NCI-H2196 (cell line): ENCODE results near the gene ULBP1.
"Not testable (repeated sequence)": the region's sequence is repeated elsewhere in the genome, so short reads cannot be mapped to it uniquely, and the experiment has no call there.

Experiments
- DNase-seq: peaks from one replicate; lab custom pipeline; 2025; ENCODE audit not compliant: unreplicated experiment; lab: John Stamatoyannopoulos, UW

The ULBP1 gene

DNA sequence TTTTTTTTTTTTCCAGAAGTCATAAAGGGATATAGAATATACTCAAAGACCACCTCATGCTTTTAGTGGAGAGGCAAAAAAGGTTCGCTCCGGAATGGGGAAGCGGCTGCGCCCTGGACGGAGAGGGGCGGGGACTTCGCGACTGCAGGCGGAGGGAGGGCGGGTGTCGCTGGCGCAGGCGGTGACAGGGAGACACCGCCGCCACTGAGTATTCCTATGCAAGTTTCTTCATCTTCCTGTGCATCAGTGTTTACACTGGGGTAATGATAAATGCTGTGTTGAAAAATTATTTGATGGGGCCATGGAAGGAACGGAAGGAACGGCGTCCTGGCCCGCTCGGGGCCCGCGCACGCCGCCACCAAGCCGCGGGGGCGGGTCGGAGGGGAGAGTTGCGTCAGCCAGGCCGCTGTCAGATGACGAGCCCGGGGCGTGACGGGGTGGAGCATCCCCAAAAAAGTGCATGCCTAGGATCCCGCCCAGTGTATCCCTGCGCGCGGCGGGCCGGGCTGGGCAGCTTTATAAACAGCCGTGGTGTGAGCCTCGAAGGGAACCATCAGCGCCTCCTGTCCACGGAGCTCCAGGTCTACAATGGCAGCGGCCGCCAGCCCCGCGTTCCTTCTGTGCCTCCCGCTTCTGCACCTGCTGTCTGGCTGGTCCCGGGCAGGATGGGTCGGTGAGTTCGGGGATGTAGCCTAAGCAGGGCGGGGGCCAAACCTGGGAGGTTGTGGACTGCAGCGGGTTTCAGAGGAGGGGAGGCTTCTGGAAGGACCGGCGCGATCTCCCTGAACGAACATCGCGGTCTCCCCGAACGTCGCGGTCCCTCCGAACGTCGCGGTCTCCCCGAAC, at the start of gene ULBP1:
Gene ULBP1 (plus strand): TSS at position 482 of the 846 bp plus-strand sequence. CDS start 107 bp downstream, at position 589.
- peak; percentile 80 for DNase-seq

DNA sequence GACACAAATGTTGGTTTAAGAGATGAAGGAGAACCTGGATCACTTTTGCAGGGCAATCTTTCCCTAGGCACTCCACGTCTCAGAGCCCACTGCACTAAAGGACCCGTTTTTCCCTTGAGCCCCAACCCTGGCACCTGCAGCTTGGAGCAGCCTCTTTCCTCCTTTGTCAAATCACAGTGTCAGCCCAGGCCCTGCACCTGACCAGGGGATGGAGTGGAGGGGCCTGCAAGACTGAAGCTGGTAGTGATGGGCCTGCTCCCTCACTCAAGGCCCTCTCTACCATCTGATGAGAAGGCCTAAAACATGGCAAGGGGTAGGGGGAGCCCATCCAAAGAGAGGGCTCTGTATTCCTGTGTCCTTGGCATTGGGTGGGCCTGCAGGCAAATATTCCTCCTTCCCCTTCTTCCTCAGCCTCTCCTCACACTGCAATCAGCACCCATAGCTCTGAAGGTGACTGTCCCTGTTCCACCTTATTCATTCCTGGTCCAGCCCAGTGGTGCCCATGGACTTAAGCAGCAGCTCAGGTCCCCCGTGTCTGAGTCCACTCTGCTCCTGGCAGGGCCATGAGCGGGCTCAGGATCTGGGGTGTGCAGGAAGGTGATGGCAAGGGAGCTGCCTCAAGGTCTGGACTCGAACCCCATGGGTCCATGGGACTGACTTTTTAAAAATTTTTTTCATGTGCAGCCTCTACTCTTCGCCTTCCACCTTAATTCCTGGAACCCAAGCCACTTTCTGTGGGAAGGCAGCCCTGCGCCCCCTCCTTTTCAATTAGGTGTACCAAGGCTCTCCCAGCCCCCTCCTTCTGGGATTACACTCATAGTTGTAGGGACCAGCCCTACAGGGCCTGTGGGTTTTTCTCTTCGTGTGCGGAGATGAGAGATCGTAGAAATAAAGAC, 47.5 kb upstream of the ULBP1 start:
- DNase-seq = no peak

DNA sequence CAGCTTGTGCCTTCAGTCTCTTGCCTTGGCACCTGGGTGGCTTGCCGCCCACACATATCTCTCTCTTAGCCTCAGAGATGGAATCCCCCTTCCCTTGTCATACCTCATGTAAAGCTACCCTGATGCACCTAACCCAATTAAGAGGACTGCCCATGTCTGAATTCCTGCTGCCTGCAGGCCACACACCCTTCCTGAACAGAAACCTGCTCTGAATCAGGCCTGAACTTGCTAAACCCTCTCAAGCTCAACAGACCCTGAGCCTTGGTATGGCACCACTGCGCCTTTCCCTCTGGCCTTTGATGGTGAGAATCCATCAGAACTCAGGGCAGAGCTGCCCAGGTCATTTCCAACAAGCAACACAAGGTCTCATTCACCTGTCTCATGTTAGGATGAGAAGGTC, 46.1 kb upstream of the ULBP1 start:
- DNase-seq = no peak

- DNase-seq = no peak
Measured at GRCh38 chr6:149918151-149918905, 45.4 kb upstream of the ULBP1 start.

DNA sequence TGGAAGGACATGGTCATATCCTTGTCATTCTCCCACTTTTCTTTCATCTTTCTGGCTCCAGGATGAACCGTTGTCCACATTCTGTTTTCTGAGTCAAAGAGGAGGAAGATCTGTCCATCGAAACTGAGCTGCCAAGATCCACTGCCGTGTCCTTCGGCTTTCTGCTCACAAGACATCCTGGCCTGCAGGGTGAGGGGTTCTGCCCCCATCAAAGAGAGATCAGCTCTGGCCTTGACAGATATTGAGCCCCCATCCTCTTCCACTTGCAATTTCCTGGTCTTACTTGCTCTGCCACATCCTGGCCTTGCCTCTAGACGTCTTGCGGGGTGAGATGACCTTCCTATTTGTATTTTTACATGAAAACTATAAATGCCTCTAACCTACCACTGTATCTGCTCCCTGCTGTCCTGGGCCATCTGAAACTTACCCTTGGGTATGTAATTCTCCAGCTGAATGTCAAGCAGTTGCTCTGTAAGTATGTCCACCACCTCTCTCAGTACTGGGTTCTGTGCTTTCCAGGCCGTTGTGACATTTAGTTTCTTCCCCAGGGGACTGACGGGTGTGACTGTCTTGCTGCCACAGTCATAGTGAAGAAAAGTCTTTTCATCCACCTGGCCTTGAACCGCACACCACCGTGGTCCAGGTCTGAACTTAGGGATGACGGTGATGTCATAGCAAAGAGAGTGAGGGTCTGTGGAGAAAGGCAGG, 44.5 kb upstream of the ULBP1 start:
- DNase-seq = not testable (repeated sequence)

DNA sequence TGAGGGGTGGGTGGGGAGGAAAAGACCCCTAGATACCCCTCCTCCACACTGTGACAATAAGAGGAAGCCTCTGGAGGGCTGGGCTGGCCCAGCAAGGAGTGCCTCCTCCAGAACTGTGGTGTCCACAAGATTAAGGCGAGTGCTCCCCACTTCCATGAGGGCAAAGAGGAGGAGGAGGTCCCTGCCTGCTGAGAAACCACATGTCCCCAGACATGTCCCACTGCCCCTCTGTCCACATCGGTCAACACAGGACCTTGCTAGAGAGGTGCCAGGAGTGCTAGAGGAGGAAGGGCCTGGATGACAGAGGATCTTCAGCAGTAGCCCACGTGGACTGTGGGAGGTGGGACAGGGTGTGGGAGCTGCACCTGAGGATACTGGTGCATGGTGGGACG, 43.9 kb upstream of the ULBP1 start:
- DNase-seq = no peak

- DNase-seq = no peak
Measured at GRCh38 chr6:149921361-149921760, 42.4 kb upstream of the ULBP1 start.

- not testable (repeated sequence) for DNase-seq
Measured at GRCh38 chr6:149922091-149922490, 41.7 kb upstream of the ULBP1 start.

DNA sequence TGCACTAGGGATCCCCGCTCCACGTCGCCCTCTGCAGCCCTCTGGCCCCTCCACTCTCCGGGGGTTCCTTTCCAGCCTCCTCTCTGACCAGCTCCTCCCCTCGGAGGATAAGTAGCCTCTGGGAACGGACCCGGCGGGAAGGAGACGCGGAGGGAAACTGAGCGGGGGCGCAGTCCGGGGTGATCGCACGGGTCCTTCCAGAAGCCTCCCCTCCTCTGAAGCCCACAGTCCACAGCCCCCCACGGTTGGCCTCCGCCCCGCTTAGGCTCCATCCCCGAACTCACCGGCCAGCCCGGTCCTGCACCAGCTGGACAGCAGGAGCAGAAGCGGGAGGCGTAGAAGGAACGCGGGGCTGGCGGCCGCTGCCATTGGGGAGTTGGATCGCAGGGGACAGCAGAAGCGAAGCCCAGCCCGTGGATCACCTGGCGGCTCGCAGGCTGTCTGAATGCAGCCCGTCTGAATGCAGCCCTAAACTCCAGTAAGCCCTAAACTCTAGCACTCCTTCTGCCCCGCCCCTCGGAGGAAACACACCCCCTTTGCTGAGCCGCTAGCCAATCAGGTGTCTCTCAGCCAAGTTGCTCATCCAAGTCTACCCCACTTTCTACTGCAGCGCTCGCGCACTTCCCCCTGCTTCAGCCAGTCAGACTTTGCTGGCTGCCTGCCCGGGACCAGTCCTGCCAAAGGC, 41.0 kb upstream of the ULBP1 start, which contains the start of gene RAET1G:
Gene RAET1G (minus strand): TSS at position 480 of the 685 bp plus-strand sequence. CDS start 111 bp downstream, at position 369.
- peak; percentile 59 for DNase-seq

- no peak for DNase-seq
Measured at GRCh38 chr6:149923327-149923986, 40.3 kb upstream of the ULBP1 start.

DNA sequence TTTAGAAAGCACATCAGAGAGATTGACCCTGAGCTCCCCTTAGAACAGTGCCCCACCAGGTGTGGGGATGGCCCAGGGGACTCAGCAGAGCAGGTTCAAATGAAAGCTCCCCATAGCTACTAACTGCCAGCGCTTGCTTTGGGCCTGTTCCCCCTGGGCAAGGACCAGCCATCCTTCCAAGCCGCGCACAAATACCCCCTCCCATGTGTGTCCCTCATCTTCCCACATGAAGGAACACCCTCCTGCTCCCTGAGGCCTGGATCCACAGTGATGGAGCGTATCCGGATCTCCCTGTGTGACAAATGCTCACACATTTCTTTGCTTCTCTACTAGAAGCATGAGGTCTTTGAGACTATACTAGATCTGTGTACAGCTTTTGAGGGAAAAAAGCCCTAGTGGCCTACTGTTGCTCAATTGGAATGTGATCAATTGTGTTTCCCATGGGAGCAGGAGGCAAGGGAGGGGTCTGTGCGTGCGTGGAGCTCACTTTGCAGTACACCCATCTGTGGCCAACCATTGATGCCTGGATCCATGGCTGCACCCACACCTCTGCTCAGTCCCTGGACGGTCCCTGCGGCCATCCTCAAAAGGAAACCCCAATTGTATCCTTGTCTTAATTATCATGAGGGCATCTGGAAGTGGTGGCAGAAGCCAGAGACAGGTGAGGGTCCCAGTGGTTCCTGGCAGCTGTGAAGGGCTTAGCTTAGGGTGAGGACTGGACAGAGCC, 39.4 kb upstream of the ULBP1 start:
- DNase-seq = no peak

DNA sequence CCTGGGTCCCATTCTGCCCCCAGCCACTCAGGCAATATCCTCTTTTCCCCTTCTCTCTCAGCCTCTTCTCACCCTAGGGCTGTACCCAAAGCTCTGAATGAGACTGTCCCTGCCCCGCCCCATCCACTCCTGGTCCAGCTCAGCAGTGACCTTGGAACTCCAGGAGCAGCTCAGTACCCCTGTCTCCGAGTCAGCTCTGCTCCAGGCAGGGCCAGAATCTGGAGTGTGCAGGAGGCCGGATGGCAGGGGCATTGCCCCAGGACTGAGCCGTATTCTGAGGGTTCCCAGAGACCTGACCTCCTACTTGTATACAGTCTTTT, 38.9 kb upstream of the ULBP1 start:
- DNase-seq = no peak

DNA sequence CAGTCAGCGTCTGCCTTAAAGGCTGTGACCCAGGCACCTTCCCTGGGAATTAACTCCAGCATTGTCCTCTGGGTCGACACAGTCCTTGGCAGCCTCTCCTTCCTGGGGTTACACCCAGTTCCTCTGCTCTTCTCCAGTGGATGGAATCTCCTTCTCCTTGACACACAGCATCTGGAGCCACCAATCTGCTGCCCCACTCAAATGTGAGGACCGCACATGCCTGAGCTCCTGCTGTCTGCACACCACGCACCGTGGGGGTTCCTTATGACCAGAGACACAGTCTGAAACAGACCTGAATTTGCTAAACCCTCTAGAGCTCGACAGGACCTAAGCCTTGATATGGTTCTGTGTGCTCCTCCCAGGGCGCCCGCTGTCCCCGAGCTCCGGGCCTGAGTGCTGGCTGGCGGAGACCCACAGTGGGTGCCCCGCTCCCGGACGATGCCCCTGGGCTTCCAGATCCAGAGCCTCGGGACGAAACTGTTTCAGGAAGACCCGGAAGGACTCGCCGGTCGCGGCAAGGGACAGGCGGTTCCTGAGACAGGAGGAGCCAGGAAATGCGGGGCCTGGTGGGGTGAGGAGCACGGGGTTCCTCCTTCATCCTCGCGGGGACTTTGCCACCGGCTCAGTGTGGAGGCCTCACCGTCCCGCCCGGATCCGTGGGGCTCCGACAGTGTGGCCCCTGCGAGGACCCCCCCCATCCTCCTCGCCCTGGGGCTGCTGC, 38.3 kb upstream of the ULBP1 start:
- no peak for DNase-seq

GRCh38 chr6:149925974-149926777, 37.6 kb upstream of the ULBP1 start:
- peak; percentile 77 for DNase-seq

GRCh38 chr6:149927025-149927424, 36.7 kb upstream of the ULBP1 start:
- DNase-seq = not testable (repeated sequence)

DNA sequence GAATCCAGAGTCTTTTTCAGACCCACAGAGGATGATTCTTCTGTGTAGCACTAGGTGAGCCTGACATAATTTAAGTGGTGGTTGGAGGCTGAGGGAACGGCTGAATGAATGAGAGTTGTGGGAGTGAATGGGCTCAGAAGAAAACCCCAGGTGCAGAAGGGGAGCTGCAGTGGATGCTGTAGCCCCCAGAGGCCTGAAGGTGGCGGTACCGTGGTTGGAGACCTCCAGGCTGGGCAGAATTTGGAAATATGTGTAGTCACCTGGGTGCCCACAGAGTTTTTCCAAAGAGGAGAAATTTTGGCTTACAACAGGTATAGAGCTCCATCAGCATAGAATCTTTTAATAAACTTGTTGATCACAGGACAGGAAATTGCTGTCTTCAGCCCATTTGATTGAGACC, 34.3 kb upstream of the ULBP1 start:
- DNase-seq = no peak

DNA sequence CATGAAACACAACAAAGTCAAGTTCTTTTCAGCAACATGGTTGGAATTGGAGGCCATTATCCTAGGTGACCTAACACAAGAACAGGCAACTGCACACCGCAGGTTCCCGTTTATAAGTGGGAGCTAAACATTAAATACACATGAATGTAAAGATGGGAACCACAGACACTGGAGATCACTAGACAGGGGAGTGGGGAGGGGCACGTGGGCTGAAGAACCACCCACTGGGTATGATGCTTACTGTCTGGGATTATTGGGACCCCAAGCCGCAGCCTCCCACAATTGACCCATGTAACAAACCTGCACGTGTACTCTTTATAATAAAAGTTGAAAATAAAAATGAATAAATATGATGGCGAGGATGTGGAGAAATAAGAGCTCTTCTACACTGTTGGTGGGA, 32.2 kb upstream of the ULBP1 start:
- no peak for DNase-seq
